LoVo (cell line): ENCODE results near the gene PALLD.

Experiments
- DNase-seq: peaks from one replicate; pipeline ENCODE4 v3.0.0-alpha.2; 2016; ENCODE audit warnings: low spot score

The PALLD gene

DNA sequence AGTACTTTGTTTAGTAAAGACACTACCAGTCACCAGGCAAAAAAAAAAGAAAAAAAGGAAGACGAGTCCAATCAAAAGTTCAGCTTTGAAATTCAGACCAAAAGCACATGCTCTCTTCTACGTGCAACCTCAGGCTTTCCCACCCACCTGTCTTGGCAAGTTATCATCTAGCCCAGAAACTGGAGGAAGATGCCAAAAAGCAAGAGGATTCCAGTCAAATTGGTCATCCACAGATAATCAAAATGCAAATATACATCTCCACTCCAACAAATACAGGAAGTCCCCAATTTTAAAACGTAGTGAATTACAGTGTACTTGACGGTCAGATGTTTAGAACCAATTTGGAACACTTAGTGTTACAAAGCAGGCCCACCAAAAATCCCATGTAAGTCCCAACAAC, 96.5 kb downstream of the PALLD start:
- DNase-seq: no peak

GRCh38 chr4:168594121-168594520, 97.3 kb downstream of the PALLD start:
- no peak for DNase-seq

GRCh38 chr4:168598191-168598590, 101.3 kb downstream of the PALLD start:
- DNase-seq: no peak

DNA sequence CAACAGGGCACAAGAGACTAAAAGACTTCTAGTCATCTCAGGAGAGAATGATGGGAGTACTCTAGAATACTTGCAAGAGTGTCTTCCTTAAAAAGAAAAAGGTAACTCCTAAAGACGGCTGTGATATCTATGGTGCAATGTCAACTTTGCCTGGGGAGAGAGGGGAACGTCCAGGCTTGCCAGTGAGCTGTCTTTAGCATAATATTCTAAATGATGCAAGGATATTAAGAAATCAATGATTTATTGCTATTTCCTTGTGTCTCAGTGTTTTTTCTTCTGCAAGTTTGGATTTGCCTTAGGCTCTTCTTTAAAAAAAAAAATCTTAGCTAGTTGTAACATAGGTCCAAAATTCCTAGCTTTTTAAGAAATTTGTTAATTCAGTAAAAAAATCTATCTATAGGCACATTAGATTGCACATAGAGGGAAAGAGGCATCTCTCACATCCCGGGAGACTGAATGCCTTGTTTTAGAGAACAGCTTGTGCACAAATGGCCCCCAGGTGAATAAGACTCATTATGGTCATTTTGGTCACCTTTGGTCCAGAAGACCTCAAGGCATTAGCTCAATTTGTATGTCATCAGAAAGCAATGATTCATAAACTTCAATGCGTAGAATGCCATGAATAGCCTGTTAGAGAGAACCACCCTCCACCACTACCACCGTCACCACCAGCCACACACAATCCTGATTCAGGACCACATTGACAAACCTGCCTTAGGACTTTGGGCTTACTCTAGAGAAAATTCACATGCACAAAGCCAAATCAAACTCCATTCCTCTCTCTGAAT, 104.1 kb downstream of the PALLD start:
- no peak for DNase-seq

DNA sequence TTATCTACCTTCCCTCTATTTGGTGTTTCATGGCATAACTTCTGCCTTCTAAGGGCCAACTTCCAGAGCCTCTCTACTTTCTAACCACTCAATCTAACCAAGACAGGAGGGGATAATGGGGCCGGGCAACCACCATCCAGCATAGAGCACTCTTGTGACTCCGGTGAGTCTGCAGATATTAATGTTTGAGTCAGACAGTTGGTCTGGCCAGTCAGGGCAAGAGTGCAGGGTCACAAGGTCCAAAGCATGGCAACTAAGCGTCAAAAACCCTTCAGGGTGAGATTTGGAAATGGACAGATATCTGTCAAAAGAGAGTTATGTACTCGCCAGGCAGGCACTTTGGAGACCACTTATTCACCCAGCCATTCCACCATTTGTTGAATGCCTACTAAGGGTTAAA, 105.0 kb downstream of the PALLD start:
- DNase-seq: no peak

- DNase-seq: peak; percentile 52
Measured at GRCh38 chr4:168604496-168605373, 107.9 kb downstream of the PALLD start.

GRCh38 chr4:168605411-168605810, 108.6 kb downstream of the PALLD start:
- DNase-seq: no peak

DNA sequence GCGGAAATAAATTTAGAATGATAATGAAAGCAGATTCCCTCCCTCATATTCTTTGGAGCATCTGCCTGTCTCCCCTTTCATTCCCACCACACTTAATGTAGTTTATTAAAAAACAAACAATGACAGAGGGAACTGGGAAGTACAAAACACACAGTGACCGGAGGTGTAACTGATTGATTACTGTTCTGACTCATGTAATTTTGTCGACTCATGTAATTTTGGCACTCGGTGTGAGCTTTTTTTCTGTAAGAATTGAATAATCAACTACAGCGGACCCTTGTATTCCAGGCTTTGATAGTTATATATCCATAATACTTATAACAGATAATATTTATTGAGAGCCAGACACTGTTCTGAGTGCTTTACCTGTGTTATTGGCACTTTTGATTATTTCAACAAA, 110.4 kb downstream of the PALLD start:
- DNase-seq: no peak

DNA sequence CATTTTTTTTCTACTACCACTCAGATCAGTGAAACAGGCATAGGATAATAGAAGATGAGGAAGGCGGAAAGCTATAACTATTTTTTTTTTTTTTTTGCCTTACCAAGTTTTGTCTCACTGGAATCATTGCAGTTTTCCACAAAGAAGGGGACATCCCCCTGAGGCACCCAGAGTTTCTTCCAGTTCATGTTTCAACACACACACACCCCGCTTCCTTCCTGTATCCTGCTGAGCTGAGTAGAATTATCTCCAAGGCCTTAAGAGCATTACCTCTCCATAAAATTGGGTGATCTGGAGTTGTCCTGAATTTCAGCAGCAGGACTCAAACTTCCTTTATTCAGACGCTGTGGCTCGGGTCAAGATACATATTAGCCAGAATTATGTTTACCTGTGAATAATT, 111.9 kb downstream of the PALLD start:
- DNase-seq: no peak

DNA sequence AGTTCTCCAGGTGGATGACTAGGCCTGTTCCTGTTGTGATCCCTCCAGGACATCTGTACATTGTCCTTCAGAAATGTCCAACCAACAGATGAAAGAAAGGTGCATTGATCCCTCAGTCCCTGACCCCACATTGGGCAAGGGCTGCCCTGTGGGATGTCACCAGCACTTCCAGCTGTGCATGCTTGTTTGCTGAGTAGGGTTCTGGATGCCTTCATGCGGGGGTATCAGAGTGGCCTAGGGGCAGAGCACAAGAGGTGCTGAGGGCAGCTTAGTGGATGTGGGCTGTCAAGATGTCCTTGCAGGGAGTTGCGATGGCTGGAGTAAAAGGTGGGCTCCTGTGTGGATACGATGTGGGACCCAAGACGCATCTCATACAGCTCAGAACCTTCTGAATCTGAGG, 112.5 kb downstream of the PALLD start:
- DNase-seq: no peak

- no peak for DNase-seq
Measured at GRCh38 chr4:168610911-168611530, 114.2 kb downstream of the PALLD start.

GRCh38 chr4:168612450-168613135, 115.7 kb downstream of the PALLD start:
- DNase-seq: peak; percentile 33

DNA sequence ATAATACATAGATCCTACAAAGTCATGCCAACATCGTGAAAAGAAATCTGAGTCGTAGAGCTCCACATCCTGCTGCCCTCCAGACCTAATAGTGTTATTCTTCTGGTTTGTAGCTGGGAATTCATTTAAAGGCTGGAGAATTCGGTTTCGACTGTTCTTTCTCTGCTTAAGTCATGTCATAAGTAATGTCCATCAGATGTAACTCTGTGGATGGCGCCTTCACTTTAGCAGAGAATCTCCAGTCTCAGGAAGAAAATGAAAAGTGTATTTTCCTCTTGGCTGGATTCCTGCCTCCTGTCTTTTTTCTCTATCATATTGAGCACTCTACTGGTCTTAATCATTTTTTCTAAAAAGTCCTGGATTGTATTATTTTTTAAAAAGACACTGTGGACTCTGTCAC, 117.0 kb downstream of the PALLD start:
- DNase-seq: no peak

- no peak for DNase-seq
Measured at GRCh38 chr4:168614281-168615057, 117.6 kb downstream of the PALLD start.

DNA sequence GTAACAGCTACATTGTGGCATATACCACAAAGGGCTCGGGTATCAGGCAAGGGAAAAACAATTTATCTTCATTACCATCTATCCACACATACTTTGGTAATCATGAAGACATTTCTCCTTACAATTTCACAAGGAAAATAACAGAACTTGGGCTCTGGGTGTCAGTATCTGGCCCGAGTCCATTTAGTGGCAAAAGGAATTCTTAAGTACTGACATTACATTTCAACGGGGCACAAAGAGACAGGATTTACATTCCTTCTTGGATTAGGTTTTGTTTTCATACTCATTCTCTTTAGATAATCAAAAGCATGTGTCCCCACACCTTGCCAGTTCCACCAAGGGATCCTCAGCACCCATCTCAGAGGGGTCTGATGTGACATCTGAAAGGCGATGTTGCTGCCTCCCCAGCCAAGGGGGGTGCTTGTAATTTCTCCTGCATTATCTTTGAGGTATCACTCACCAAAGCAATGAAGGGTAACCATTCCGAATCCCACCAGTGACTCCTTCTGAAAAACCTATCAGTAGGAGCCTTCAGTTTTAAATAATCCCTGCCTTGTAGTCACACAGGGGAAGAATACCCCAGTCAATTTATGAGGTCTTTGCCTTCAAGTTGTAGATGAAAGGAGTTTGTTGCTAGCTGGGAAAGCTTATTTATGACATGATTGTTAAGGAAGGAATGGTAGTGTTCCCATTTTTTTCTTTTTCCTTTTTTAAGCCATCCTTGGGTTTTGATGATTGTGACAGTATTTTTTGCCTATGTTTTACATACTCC, 118.6 kb downstream of the PALLD start:
- DNase-seq: no peak

GRCh38 chr4:168618577-168619265, 121.9 kb downstream of the PALLD start:
- peak; percentile 35 for DNase-seq

DNA sequence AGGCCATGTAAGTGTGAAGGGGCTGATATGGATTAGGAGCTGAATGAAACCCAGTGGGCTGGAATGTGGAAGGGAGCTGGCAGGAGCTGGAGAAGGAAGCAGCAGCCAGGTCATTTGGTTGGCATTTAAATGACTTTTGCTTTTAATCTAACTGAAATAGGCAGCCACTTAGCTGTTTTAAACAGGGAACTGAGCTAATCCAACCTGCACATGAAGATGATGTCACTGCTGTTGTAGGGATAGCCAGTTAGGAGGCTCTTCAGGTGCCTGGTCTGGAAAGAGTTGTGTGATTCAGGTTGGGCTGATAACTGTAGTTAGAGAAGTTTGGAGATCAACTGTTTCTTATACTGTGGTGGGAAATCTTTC, 122.4 kb downstream of the PALLD start:
- DNase-seq: no peak

DNA sequence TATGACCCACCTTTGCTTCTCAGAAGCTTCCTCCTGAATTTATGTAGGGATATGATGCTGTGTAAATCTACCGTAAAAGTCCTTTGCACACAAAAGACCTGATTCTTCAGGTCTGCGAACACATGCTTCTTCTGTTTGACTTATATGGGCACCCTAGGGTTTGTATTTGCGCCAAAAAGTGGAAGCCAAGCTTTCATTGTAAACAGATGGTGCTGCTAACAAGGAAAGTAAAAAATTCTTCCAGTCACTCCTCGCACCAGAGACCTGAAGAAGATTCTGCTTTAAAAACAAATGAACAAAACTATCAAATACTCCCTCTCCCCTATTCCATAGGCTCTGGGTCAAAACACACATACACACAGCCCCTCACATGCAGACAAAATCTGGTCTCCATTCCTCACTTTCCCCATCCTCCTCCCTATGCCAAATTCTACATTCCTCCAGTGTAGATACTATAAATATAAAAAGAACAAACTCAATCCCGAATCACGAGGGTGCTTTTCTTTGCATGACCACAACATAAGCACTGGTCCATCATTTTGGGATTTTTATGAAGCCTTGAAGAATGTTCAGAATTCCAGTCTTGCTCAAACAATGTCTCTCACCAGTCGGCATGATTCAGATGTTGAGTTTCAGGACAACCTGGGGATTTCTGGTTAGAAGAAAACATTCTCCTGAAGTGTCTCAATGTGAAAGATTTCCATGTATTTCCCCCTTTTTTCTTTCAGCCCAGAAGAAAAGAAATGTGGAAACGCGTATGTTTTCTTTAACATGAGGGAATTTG, 125.1 kb downstream of the PALLD start:
- DNase-seq: no peak

- no peak for DNase-seq
Measured at GRCh38 chr4:168622600-168622999, 125.7 kb downstream of the PALLD start.
